ENCODE results near the gene FBXO11. TPM values are rescaled to one million over a fixed set of nuclear protein-coding genes. Genes with fewer than 3 reads are reported as not detected.

Gene FBXO11
- total RNA-seq, 6 experiments from 2014 or later = 15.2 to 28.7 (median 24.0) TPM

DNA sequence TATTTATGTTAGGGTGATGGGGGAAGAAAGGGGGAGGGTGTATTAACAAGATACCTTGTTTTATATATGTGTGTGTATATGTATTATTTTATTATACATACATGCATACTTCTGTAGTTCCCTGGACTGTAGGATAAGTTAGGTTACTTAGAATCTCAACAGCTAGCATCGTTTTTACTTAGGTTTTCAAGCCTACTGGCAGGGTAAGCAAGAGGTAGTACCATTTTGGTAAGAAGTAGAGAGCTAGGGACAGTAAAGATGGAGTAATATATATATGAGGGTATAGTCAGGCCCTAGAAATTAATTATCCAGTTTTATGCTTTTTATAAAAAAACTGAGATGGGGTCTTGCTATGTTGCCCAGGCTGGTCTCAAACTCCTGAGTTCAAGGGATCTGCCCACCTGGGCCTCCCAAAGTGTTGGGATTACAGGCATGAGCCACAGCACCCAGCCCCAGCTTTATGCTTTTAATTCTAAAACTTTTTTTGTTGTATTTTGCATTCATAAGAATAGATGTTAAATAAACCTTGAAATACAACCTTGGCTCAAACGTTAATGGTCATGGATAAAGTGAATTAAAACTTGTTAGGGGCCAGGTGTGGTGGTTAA, 110.1 kb downstream of the FBXO11 start:
- Histone ChIP-seq H3K36me3 (peaks cover 0 to 47% (median 9%) of the 10 kb centered on the region in 4 donors), H3K4me3 (no peak overlapping the region), H3K27me3 (no peaks in the 10 kb centered on the region), H3K27ac (no peak overlapping the region), H3K4me1 (no peaks in the 10 kb centered on the region), H3K9me3 (no peaks in the 10 kb centered on the region)
- DNase-seq (no peak), ATAC-seq (no peak)
- WGBS (ENCODE audit: insufficient coverage, low coverage, low lambda C conversion rate, missing lambda C conversion rate) = 88% methylated on average over 2 of the region's 2 CpGs
- no peak for TF ChIP-seq POLR2A (IDR thresholded peaks at IDR 0.05)
- TF ChIP-seq, protein P1, sequence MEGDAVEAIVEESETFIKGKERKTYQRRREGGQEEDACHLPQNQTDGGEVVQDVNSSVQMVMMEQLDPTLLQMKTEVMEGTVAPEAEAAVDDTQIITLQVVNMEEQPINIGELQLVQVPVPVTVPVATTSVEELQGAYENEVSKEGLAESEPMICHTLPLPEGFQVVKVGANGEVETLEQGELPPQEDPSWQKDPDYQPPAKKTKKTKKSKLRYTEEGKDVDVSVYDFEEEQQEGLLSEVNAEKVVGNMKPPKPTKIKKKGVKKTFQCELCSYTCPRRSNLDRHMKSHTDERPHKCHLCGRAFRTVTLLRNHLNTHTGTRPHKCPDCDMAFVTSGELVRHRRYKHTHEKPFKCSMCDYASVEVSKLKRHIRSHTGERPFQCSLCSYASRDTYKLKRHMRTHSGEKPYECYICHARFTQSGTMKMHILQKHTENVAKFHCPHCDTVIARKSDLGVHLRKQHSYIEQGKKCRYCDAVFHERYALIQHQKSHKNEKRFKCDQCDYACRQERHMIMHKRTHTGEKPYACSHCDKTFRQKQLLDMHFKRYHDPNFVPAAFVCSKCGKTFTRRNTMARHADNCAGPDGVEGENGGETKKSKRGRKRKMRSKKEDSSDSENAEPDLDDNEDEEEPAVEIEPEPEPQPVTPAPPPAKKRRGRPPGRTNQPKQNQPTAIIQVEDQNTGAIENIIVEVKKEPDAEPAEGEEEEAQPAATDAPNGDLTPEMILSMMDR (IDR thresholded peaks at IDR 0.05) = no peak
- intact Hi-C loops (cut with DNase I) = no loop called here

DNA sequence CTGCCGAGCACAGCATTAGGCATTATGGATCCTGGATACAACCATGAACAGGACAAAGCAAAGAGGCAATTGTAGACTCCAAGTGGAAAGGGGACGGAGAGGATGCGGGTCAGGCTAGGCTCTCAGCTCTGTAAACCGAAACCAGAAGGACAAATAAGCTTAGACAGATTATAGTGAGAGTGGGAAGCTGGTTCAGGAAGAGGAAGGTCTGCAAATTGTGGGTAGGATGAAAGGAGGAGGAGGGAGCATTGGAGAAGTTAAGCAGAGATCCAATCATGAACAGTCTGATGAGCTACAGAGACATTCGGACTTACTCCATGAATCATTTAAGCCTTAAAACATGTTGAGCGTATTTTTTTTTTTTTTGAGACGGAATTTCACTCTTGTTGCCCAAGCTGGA, 120.3 kb downstream of the FBXO11 start:
- TF ChIP-seq POLR2A (IDR thresholded peaks at IDR 0.05) = no peak
- TF ChIP-seq, protein P1 (IDR thresholded peaks at IDR 0.05) = no peak
- no peaks in the 10 kb centered on the region for H3K9me3 ChIP-seq
- DNase-seq (no peak), ATAC-seq (no peak)
- intact Hi-C loops (cut with DNase I) = no loop called here
- H3K27ac ChIP-seq = no peak overlapping the region
- no peak overlapping the region for H3K4me3 ChIP-seq
- H3K27me3 ChIP-seq = no peaks in the 10 kb centered on the region
- peaks cover 0 to 14% (median 0%) of the 10 kb centered on the region in 4 donors for H3K4me1 ChIP-seq
- 63% methylated on average over 7 of the region's 7 CpGs for WGBS (ENCODE audit: insufficient coverage, low coverage, low lambda C conversion rate, missing lambda C conversion rate)
- H3K36me3 ChIP-seq = no peaks in the 10 kb centered on the region

DNA sequence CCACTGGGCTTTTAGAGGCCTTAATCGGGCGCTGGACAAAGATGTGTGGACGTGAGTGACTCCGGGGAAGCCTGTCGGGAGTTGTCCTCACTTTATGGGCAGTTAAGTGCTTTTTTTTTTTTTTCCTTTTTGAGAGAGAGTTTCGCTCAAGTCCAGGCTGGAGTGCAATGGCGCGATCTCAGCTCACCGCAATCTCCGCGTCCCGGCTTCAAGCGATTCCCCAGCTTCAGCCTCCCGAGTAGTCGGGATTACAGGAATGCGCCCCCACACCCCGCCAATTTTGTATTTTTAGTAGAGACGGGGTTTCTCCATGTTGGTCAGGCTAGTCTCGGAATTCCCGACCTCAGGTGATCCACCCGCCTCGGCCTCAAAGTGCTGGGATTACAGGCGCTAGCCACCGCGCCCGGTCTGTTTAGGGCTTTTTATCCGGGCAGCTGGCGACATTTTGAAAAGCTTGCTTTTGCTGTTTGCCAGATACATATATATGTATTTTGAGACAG, 121.9 kb downstream of the FBXO11 start:
- Histone ChIP-seq H3K36me3 (no peaks in the 10 kb centered on the region), H3K27me3 (no peaks in the 10 kb centered on the region), H3K9me3 (no peaks in the 10 kb centered on the region), H3K4me1 (peaks cover 0 to 14% (median 0%) of the 10 kb centered on the region in 4 donors), H3K4me3 (peak overlapping the region; percentile 81 to 97 (median 81)), H3K27ac (peak overlapping the region in 2 of 3 donors; percentile 94 to 98)
- DNase-seq = no peak
- TF ChIP-seq, protein P1 (IDR thresholded peaks at IDR 0.05) = no peak
- intact Hi-C loops (cut with DNase I) = no loop called here
- WGBS (ENCODE audit: insufficient coverage, low coverage, low lambda C conversion rate, missing lambda C conversion rate) = 28% methylated on average over 22 of the region's 28 CpGs
- ATAC-seq = no peak

DNA sequence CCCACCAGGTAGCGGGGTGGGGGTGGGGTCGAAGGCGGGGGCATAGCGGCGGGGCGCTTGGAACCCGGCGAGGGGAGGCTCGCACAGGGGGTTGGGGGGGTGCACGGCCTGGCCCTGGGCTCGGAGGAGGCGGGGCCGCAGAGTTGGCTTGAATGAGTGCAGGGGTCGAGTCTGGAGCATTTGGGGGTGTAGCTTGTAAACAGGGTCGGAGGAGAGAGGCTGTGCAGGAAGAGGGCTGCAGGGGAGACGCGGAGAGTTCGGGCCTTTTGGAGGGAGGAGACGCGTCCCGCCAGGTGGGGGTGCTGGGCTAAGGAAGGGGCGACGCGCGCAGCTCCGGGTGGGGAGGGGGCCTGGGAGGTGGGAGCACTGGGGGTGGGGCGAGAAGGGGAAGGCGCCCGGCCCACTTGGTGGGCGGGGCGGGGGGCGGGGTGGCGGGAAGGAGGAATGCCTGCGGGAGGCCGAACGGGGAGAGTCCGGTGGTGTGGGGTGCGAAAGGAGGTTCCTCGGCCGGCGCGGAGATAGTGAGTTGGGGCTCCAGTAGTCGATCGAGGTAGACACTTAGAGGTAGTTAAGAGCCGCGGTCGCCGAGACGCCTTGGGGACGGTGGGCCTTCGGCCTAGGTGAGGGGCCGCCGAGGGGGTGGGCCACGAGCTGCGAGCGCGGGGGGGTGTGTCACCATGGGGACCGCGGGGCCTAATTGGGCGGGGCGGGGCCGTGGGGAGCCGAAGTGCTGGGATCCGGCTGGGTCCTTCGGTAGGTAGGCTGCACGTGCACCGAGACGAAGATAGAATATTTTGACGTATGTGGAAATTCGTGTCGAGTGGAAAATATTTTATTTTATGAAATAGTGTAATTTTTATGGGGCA, 122.6 kb downstream of the FBXO11 start:
- Histone ChIP-seq H3K4me1 (peaks cover 0 to 14% (median 0%) of the 10 kb centered on the region in 4 donors), H3K9me3 (no peaks in the 10 kb centered on the region), H3K27me3 (no peaks in the 10 kb centered on the region), H3K4me3 (peak overlapping the region; percentile 81 to 97 (median 81)), H3K27ac (peak overlapping the region; percentile 94 to 98 (median 98)), H3K36me3 (no peaks in the 10 kb centered on the region)
- peak; percentile 12 to 62 (median 42) for ATAC-seq
- intact Hi-C loops (cut with DNase I) = no loop called here
- 1% methylated on average over 47 of the region's 71 CpGs for WGBS (ENCODE audit: insufficient coverage, low coverage, low lambda C conversion rate, missing lambda C conversion rate)
- peak; percentile 73 to 78 (median 76) for DNase-seq
- no peak for TF ChIP-seq POLR2A (IDR thresholded peaks at IDR 0.05)
- TF ChIP-seq, protein P1 (IDR thresholded peaks at IDR 0.05) = no peak
